ENCODE results near the gene KIZ.
"Not testable (repeated sequence)": the region's sequence is repeated elsewhere in the genome, so short reads cannot be mapped to it uniquely, and the experiment has no call there.

KIZ gene

DNA sequence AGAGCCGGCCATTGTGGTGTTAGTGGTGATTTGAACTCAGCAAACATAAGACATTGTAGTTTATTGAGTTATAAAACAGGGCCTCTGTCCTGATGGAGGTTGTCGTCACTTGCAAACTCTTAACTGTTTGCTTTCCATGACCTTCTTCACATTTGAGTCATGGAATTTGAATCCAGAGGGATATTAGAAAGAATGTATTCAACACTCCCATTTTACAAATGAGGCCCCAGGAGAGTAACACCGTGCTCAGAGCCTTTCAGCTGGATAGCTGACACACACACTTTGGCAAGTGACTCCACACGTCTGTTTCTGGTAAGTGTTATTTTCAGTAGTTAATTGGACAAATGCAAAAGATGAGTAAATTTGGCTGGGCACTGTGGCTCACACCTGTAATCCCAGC, 104.8 kb downstream of the KIZ start:
- DNase-seq (ENCODE audit: low spot score) = no peak

DNA sequence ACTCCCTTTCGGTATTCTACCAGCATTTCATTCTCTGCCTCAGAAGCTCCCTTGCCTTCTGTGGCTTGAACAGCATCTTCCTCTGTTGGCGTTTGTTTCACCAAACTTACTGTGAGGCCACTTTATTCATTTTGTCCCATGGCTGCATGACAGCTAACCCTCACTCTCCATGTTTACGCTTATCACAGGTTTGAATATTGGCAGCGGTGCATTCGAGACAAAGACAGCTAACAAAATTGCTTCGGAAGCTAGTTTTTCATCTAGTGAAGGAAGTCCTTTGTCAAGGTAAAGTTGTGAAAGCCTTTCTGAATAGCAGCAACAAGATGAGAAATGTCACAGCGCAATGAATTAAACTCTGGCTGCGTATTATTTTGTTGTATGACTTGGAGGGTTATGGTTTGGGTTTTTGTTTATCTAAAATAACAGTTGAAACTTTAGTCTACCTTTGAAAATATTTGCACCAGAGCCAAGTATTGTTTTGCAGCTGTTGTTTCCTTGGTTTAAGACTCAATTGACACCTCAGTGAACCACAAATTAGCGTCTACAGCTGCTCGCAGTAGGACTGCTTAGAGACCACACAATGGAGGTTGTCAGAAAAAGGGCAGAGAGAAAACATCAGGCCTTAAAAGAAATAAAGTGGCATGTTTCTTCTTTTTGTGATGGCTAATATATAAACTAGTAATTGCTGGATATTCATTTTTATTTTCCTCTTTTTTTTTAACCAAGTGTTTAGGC, 106.8 kb downstream of the KIZ start:
- DNase-seq (ENCODE audit: low spot score) = no peak

GRCh38 chr20:21234324-21234723, 108.4 kb downstream of the KIZ start:
- no peak for DNase-seq (ENCODE audit: low spot score)

DNA sequence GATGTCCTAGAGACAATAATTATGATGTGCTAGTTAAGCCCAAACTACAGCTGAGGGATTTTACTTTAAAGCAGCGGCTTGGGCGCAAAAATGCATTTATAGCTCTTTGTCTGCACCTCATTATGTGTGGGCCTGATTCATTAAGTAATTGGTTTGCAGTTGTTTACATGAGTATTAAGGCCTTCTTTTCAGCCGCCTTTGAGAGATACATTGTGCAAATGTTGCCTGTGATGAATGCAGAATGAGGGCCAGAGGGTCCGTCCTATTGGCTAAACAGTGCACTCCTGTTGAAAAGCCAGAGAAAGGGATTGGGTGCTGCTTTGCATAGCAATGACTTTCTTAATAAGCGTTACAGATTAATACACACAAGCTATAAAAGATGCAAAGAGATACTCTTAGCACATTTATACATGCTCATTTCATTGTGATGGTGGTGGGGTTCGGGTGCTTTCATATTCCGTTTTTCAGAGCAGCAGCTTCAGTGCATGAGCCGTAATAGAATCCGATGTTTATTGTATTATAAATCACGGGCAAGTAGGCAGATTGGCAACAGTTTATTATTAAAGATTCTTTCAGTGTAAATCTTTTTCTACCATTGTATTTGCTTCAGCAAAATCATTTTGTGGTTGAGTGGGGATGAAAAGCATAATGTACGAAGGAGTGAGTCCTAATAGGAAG, 109.1 kb downstream of the KIZ start:
- no peak for DNase-seq (ENCODE audit: low spot score)

DNA sequence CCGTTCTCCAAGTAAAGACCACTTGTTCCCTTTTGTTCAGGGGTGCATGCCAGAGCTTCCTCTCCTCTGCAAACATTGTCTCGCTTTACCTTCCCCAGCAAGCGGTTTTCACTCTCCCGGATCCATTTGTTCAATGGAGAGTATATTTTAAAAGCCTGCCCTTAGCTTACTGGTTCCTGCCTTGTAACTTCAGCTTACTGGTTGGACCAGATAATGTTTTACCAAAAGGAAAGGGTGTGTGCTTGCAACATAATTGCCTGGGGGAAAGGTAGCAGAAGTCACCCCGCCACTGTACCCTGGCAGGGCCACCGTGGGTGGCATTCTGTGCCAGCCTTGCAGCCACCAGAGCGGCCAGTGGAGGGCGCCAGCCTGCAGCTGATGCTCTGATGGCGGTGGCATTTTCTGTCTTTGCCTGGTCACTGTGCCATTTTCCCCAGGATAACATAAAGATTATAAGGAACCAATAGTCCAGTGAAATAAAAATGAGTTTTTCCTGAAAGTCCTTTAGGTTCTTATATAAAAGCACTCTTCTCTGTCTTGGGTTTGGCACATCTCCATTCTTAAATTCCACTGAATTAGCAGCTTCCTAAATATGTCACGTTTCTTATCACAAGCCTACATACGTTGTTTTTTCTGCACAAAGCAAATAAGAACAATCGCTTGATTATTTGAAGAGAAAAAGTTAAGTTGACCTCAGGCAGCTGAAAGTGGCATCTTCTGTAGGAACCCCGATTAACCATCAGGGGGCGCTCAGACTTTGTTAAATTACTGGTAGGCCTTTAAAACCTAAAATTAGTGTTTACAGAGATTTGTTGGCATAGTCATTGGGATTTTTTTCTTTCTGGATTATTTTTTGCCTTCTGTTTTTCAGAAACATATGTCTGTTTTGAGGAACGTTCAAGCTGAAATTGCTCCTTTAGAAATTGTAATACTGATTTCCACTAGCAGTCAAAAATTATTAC, 109.9 kb downstream of the KIZ start:
- DNase-seq (ENCODE audit: low spot score) = peak; percentile 63

DNA sequence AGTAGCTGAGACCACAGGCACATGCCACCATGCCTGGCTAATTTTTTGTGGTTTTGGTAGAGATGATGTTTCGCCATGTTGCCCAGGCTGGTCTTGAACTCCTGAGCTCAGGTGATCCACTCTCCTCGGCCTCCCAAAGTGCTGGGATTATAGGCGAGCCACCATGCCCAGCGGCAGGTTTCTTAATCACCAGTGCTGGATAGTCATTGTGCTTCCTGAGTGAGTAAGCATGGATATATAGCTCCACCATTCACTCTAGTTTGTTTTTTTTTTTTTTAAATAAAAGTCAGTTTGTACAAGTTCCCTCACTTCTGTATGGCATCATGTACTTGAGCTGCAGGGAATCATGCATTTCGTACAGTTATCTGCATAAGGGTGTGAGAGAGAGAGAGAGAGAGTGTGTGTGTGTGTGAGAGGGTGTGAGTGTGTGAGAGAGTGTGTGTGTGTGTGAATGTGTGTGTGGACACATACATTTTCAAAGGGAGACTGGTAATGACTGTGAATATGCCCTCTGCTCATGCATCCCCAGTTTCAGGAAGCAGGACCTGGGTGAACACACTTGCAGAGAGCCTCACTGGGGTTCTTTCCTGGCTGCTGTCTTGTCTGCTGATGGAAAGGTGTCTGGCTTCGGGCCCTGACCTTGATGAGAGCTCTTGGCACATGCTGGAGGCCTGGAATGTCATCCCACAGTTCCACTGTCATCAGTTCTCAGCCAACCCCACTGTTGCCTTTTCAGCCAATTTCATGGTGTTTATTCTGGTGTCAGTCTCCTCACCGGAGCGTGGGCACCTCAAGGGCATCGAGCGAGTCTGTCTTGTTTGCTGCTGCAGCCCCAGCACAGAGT, 112.3 kb downstream of the KIZ start:
- no peak for DNase-seq (ENCODE audit: low spot score)

GRCh38 chr20:21238818-21239536, 113.1 kb downstream of the KIZ start:
- DNase-seq (ENCODE audit: low spot score) = no peak

- DNase-seq (ENCODE audit: low spot score) = no peak
These were observed 114.5 kb downstream of the KIZ start for GRCh38 chr20:21240394-21240793.

DNA sequence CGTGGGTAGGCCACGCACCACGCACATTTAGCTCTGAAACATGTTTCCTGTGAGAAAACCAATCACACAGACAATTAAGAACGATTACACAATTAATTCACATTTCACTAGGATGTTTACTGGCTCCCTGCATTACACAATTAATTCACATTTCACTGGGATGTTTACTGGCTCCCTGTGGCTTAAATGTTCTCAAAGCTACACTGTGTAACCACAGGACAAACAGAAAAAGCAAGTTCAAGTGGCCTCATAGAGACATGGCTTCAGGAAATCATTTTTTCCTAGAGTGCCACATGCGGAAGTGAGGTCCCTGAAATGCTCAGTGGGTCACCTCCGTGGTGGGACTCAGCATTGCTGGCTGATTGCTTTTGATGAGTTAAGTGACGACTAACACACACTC, 115.5 kb downstream of the KIZ start:
- no peak for DNase-seq (ENCODE audit: low spot score)

GRCh38 chr20:21243811-21244210, 117.9 kb downstream of the KIZ start:
- no peak for DNase-seq (ENCODE audit: low spot score)

GRCh38 chr20:21244808-21245207, 118.9 kb downstream of the KIZ start:
- no peak for DNase-seq (ENCODE audit: low spot score)

- no peak for DNase-seq (ENCODE audit: low spot score)
These were observed 120.3 kb downstream of the KIZ start for GRCh38 chr20:21246161-21246560.

- not testable (repeated sequence) for DNase-seq (ENCODE audit: low spot score)
These were observed 121.8 kb downstream of the KIZ start for GRCh38 chr20:21247603-21248095.

GRCh38 chr20:21251278-21251677, 125.4 kb downstream of the KIZ start:
- no peak for DNase-seq (ENCODE audit: low spot score)

DNA sequence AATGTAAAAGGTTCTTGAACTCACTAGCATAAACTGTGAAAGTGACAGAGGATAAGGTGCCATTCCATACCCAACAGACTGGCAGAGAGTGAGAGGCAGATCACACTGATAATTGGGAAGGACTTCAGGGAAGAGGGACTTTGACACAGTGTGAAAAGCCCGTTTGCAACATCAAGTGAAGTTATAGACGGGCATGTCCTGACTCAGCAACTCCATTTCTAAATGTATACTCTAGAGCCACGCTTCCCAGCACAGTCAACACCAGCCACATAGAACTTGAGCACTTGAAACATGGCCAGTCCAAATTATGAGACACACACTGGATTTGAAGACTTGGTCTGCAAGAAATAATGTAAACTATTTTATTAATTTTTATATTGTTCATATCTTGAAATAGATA, 131.3 kb downstream of the KIZ start:
- no peak for DNase-seq (ENCODE audit: low spot score)

GRCh38 chr20:21258411-21258810, 132.5 kb downstream of the KIZ start:
- DNase-seq (ENCODE audit: low spot score) = no peak

GRCh38 chr20:21259346-21259745, 133.5 kb downstream of the KIZ start:
- no peak for DNase-seq (ENCODE audit: low spot score)

DNA sequence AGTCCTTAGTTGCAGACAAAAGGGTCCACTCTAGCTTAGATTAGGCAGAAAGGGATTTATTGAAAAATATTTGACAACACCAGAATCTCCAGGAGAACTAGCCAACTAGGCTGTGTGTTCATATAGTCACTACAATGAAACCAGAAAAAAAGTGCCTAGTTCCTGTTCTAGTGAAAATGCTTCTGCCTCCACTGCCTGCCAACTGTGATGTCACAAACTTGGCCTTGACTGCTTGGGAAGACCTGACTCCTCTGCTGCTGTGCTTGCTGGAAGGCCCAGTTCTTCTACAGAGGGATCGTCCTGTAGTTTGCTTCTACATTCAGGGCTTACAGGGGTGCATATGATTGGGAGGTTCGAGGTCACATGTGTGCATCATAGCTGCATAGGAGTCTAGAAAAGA, 136.9 kb downstream of the KIZ start:
- DNase-seq (ENCODE audit: low spot score) = no peak

DNA sequence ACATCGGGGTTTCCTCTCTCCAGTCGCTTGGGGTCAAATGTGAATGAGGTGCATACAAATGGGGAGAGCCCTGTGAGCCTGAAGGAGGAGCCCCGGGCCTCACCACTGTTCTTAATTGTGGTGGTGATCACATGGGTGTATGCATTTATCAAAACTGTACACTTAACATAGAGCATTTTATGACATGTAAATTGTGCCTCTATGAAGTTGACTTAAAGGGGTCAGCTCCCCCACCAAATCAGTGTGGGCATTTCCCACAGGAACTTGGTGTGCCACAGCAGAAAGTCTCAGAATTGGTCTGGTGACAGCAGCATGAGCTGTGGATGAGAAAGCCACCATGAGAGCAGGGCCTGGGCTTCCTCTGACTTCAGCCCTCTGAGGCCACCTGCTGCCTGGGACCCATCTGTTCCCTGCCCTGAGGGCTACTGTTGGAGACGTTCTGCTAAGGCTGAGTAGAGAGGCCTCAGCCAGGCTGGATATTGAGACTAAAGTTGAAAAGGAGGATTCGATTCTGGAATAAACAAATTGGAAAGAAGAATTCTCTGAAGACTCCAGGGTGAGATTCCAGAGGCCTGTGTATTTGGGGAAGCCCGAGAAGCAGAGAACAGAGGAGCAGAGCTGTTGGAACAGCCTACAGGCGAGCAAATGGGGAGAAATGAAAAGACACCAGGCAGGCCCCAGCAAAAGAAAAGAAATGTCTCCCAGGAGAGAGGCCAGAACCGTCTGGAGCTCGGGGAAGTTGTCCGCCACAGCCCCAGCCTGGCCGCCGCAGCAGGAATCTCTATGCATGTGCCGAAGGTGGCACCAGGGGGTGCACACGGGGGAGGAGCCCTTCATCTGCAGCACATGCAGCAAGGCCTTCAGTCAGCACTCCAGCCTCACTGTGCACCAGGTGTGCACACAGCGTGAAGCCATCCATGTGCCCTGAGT, 139.6 kb downstream of the KIZ start:
- DNase-seq (ENCODE audit: low spot score) = no peak

GRCh38 chr20:21266191-21266536, 140.3 kb downstream of the KIZ start:
- DNase-seq (ENCODE audit: low spot score) = no peak

Measured in AG08395 (cell line).